Esophagus muscularis mucosa (tissue), 4 donors: ENCODE measurements around the gene ADCY4. TPM values are rescaled to one million over a fixed set of nuclear protein-coding genes. Genes with fewer than 3 reads are reported as not detected.

Source experiments
- DNase-seq: peaks from one replicate; pipeline ENCODE4 v3.0.0-alpha.2; 2017; ENCODE audit errors: extremely low spot score
- H3K27ac ChIP-seq, 4 donors: fragments of 200-600 bp; sonication (generic); replicated peaks in 1 of 4; 1 replicate in 3 of 4; 2 replicates in 1 of 4; pipeline ENCODE4 v1.5.1; 2016 to 2019; ENCODE audit warnings: mild to moderate bottlenecking in 1 of 4
- H3K27me3 ChIP-seq, 4 donors: fragments of 200-600 bp; sonication (generic); one replicate each; pipeline versions ENCODE4 v1.5.1 to v1.6.0; 2016 to 2019
- H3K36me3 ChIP-seq, 4 donors: fragments of 200-600 bp; sonication (generic); one replicate each; pipeline ENCODE4 v1.5.1; 2016 to 2019
- H3K4me1 ChIP-seq, 4 donors: fragments of 200-600 bp; sonication (generic); one replicate each; pipeline ENCODE4 v1.5.1; 2016 to 2019
- H3K4me3 ChIP-seq, 4 donors: fragments of 200-600 bp; sonication (generic); 1 replicate in 2 of 4; 2 replicates in 2 of 4; pipeline ENCODE4 v1.5.1; 2016 to 2019; ENCODE audit warnings: mild to moderate bottlenecking in 4 of 4, moderate library complexity in 1 of 4
- H3K9me3 ChIP-seq, 4 donors: fragments of 200-600 bp; sonication (generic); 1 replicate in 3 of 4; 2 replicates in 1 of 4; pipeline ENCODE4 v1.5.1; 2016 to 2019
- CTCF ChIP-seq, 3 experiments: fragments of 200-600 bp in 2 of 3; fragments of 450-650 bp in 1 of 3; sonication (generic) in 2 of 3; IDR thresholded peaks; one replicate each; pipeline ENCODE4 v1.5.1; 2017 to 2019; ENCODE audit warnings: antibody characterized with exemption in 3 of 3, mild to moderate bottlenecking in 2 of 3, moderate library complexity in 1 of 3
- EP300 ChIP-seq: sonication (generic); formaldehyde crosslinking; IDR thresholded peaks from one replicate; pipeline ENCODE4 v1.6.1; 2017; ENCODE audit warnings: antibody characterized with exemption
- POLR2A ChIP-seq: fragments of 450-650 bp; IDR thresholded peaks from one replicate; pipeline ENCODE4 v1.6.1; 2017; ENCODE audit warnings: antibody characterized with exemption, moderate library complexity, mild to moderate bottlenecking, low read depth
- POLR2AphosphoS5 ChIP-seq, 2 donors: sonication (generic); formaldehyde crosslinking; IDR thresholded peaks; one replicate each; pipeline ENCODE4 v1.6.1; 2017; ENCODE audit warnings: antibody characterized with exemption in 2 of 2
- WGBS: methylation state at CpG from one replicate; pipeline ENCODE4 v1.1.5; 2018; 5-methylcytosine and 5-hydroxymethylcytosine counted together
- intact Hi-C: fragments of 100-400 bp; cut with DNase I; formaldehyde crosslinking; loops from one replicate; pipeline ENCODE4 v1.15.1; 2023
- total RNA-seq, 4 donors: library from RNA; depleted of rRNA; stranded (reverse); fragments of >200 nt; gene quantifications; one replicate each; pipeline versions ENCODE4 v1.1.0 to v1.2.1, GENCODE V29; 2016

ADCY4 gene
- total RNA-seq, 4 donors from 2014 or later: 21.5 to 36.9 (median 27.9) TPM

- Histone ChIP-seq H3K9me3 (no peaks in the 10 kb centered on the region), H3K27me3 (no peaks in the 10 kb centered on the region), H3K4me1 (peaks cover 35 to 72% (median 68%) of the 10 kb centered on the region in 4 donors), H3K4me3 (peak overlapping the region; percentile 80 to 81 (median 80)), H3K27ac (peak overlapping the region; percentile 97 to 98 (median 98)), H3K36me3 (peaks cover 0 to 8% (median 7%) of the 10 kb centered on the region in 4 donors)
- peak; percentile 96 for DNase-seq
- WGBS: 4% methylated on average over 21 of the region's 40 CpGs
- TF ChIP-seq POLR2AphosphoS5 (IDR thresholded peaks at IDR 0.05) (peak; percentile 47 to 84), EP300 (no peak), CTCF (IDR thresholded peaks at IDR 0.05) (no peak), POLR2A (peak; percentile 22)
- intact Hi-C loops: loop anchor here (1.0 kb wide), 1 partner anchor 64 kb away; no protein-coding TSS in a partner anchor
Measured at GRCh38 chr14:24366721-24367513, 32.0 kb upstream of the ADCY4 start.

DNA sequence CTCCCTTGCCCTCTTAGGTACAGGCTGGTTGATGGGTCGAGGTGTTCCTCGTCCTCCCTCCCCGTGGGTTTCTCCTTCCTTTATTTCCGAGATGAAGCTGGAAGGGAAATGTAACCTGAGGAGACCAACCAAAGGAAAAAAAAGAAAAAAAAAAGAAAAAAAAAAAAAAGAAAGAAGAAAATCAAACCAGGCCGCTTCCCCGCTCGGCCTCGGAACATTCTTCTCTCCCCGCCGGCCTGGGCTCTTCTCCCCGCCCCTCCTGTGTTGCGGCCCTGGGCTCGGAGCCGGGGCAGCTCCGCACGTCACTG, 31.5 kb upstream of the ADCY4 start:
- intact Hi-C loops: loop anchor here (1.0 kb wide), 1 partner anchor 65 kb away; no protein-coding TSS in a partner anchor
- H3K36me3 ChIP-seq: peaks cover 0 to 6% (median 4%) of the 10 kb centered on the region in 4 donors
- peaks cover 35 to 67% (median 62%) of the 10 kb centered on the region in 4 donors for H3K4me1 ChIP-seq
- H3K9me3 ChIP-seq: no peaks in the 10 kb centered on the region
- peak overlapping the region; percentile 80 to 81 (median 80) for H3K4me3 ChIP-seq
- 2% methylated on average over 16 of the region's 16 CpGs for WGBS
- DNase-seq: no peak
- TF ChIP-seq POLR2AphosphoS5 (IDR thresholded peaks at IDR 0.05) (peak; percentile 76 to 88), EP300 (no peak), CTCF (IDR thresholded peaks at IDR 0.05) (no peak), POLR2A (no peak)
- no peaks in the 10 kb centered on the region for H3K27me3 ChIP-seq
- H3K27ac ChIP-seq: peak overlapping the region; percentile 97 to 98 (median 98)

GRCh38 chr14:24365600-24366412, 30.9 kb upstream of the ADCY4 start:
- 5% methylated on average over 26 of the region's 28 CpGs for WGBS

DNA sequence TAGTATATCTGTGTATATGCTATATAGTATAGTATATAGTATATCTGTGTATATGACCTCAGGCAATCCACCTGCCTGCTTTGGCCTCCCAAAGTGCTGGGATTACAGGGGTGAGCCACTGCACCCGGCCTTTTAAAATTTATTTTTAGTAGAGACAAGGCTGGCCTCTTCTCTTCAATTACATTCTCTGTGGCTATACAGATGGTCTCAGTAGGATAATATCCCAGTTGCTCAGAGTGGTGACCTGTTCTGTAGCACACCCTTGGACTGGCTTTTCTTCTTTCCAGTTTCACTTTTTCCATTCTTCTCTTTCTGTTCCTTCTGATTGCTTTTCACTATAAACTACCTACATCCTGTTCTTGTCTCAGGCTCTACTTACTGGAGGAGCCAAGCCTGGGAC, 30.0 kb upstream of the ADCY4 start:
- WGBS: 50% methylated on average over 1 of the region's 1 CpG

More at GRCh38 chr14:24365600-24366412, 30.9 kb upstream of the ADCY4 start:
- no peaks in the 10 kb centered on the region for H3K27me3 ChIP-seq
- H3K4me1 ChIP-seq: peaks cover 33 to 61% (median 58%) of the 10 kb centered on the region in 4 donors
- H3K36me3 ChIP-seq: peaks cover 0 to 6% (median 3%) of the 10 kb centered on the region in 4 donors
- DNase-seq: peak; percentile 96
- no peaks in the 10 kb centered on the region for H3K9me3 ChIP-seq
- intact Hi-C loops: loop anchor here (1.0 kb wide), 1 partner anchor 65 kb away; no protein-coding TSS in a partner anchor
- H3K4me3 ChIP-seq: peak overlapping the region; percentile 80 to 81 (median 80)
- H3K27ac ChIP-seq: peak overlapping the region; percentile 97 to 98 (median 98)
- peak; percentile 89 to 96 (median 91) for TF ChIP-seq CTCF (IDR thresholded peaks at IDR 0.05)
- TF ChIP-seq POLR2A: no peak
- TF ChIP-seq EP300: no peak
- peak; percentile 67 to 70 for TF ChIP-seq POLR2AphosphoS5 (IDR thresholded peaks at IDR 0.05)

More for the DNA sequence above, 30.0 kb upstream of the ADCY4 start:
- no peaks in the 10 kb centered on the region for H3K9me3 ChIP-seq
- H3K4me3 ChIP-seq: no peak overlapping the region
- DNase-seq: no peak
- H3K4me1 ChIP-seq: peaks cover 32 to 51% (median 48%) of the 10 kb centered on the region in 4 donors
- H3K36me3 ChIP-seq: peaks cover 0 to 5% (median under 1%) of the 10 kb centered on the region in 4 donors
- TF ChIP-seq POLR2AphosphoS5 (IDR thresholded peaks at IDR 0.05): no peak
- TF ChIP-seq CTCF (IDR thresholded peaks at IDR 0.05): no peak
- TF ChIP-seq EP300: no peak
- TF ChIP-seq POLR2A: no peak
- H3K27me3 ChIP-seq: no peaks in the 10 kb centered on the region
- peak overlapping the region; percentile 97 to 98 (median 98) for H3K27ac ChIP-seq
- intact Hi-C loops: no loop called here
